PFSK-1 (cell line): ENCODE results near the gene UBTFL1.

ENCODE experiments used
- POLR2AphosphoS5 ChIP-seq: IDR thresholded peaks from 2 replicates; pipeline ENCODE4 v1.6.1; 2012; ENCODE audit warnings: low read depth, mild to moderate bottlenecking, control low read depth, low read length, moderate library complexity
- REST ChIP-seq, 2 experiments: IDR thresholded peaks; 2 replicates each; pipeline versions ENCODE4 v1.6.1 to v1.8.0; 2011 to 2012; ENCODE audit warnings: low read depth in 2 of 2, low read length in 2 of 2, control low read depth in 1 of 2, inconsistent platforms in 1 of 2, mild to moderate bottlenecking in 1 of 2, moderate library complexity in 1 of 2; ENCODE audit not compliant: insufficient read depth in 1 of 2
- SIN3A ChIP-seq: IDR thresholded peaks from 2 replicates; pipeline ENCODE4 v1.6.1; 2012; ENCODE audit warnings: mild to moderate bottlenecking, low read length, moderate library complexity, borderline replicate concordance; ENCODE audit not compliant: insufficient read depth
- TAF1 ChIP-seq: IDR thresholded peaks from 2 replicates; pipeline ENCODE4 v1.6.1; 2012; ENCODE audit warnings: low read length, control low read depth, borderline replicate concordance; ENCODE audit not compliant: insufficient read depth

GRCh38 chr11:90100431-90100830 is 14.7 kb downstream of the UBTFL1 start:
- TF ChIP-seq POLR2AphosphoS5 (no peak), TAF1 (no peak), REST (IDR thresholded peaks at IDR 0.05; ENCODE audit: insufficient read depth in 1 of 2, low read depth in 2 of 2, low read length in 2 of 2) (no peak), SIN3A (no peak)
